Measurements from ENCODE around the gene MFAP5.

GRCh38 chr12:8636581-8636980, 26.0 kb downstream of the MFAP5 start:
- TF ChIP-seq POLR2A (IDR thresholded peaks at IDR 0.05): no peak
- TF ChIP-seq CTCF (IDR thresholded peaks at IDR 0.05): no peak
- TF ChIP-seq POLR2AphosphoS5 (IDR thresholded peaks at IDR 0.05): no peak
- TF ChIP-seq EP300 (IDR thresholded peaks at IDR 0.05): no peak

Data from gastroesophageal sphincter (tissue), 3 donors.